Activated T-helper 2 cell treated with anti-CD3 and anti-CD28 coated beads, Interferon-gamma antibody, Interleukin-2, Interleukin-4, amounts not matched to agents 10 μg/mL and 5 μg/mL and 100 μg/mL, durations not matched to agents 14 hours and 24 hours and 36 hours (primary cell): ENCODE results near the gene RUFY3. TPM values are rescaled to one million over a fixed set of nuclear protein-coding genes. Genes with fewer than 3 reads are reported as not detected.

Experiments used
- DNase-seq: peaks from one replicate; pipeline ENCODE4 v3.0.0; 2021; ENCODE audit warnings: low spot score
- H3K27ac Mint-ChIP-seq: one replicate; pipeline ENCODE4 v1.8.0; 2021; ENCODE audit warnings: mixed read lengths
- H3K27me3 Mint-ChIP-seq: one replicate; pipeline ENCODE4 v1.8.0; 2021; ENCODE audit warnings: low read depth, mixed read lengths
- H3K36me3 Mint-ChIP-seq: one replicate; pipeline ENCODE4 v1.8.0; 2021; ENCODE audit warnings: low read depth, mixed read lengths
- H3K4me1 Mint-ChIP-seq: one replicate; pipeline ENCODE4 v1.8.0; 2021; ENCODE audit warnings: low read depth, mixed read lengths
- H3K4me3 Mint-ChIP-seq: one replicate; pipeline ENCODE4 v1.8.0; 2021; ENCODE audit warnings: low read depth, mild to moderate bottlenecking, moderate library complexity, mixed read lengths
- H3K9me3 Mint-ChIP-seq: one replicate; pipeline ENCODE4 v1.8.0; 2021; ENCODE audit warnings: mixed read lengths
- intact Hi-C: fragments of 100-400 bp; cut with micrococcal nuclease; formaldehyde crosslinking; loops from one replicate; pipeline ENCODE4 v1.15.1; 2023
- total RNA-seq: library from RNA; stranded (reverse); gene quantifications from 2 replicates; pipeline ENCODE4 v1.2.3, GENCODE V29; 2022

The RUFY3 gene
- total RNA-seq, 1 donor from 2014 or later = 20.5 TPM

GRCh38 chr4:70783096-70783495 is 61.3 kb downstream of the RUFY3 start:
- H3K27me3 Mint-ChIP-seq = no peaks in the 10 kb centered on the region
- intact Hi-C loops = no loop called here
- H3K9me3 Mint-ChIP-seq = no peaks in the 10 kb centered on the region
- DNase-seq = no peak
- no peak overlapping the region for H3K4me3 Mint-ChIP-seq
- H3K36me3 Mint-ChIP-seq = peaks cover under 1% of the 10 kb centered on the region
- H3K4me1 Mint-ChIP-seq = no peaks in the 10 kb centered on the region
- no peak overlapping the region for H3K27ac Mint-ChIP-seq

GRCh38 chr4:70787496-70787895 is 65.7 kb downstream of the RUFY3 start:
- H3K9me3 Mint-ChIP-seq = no peaks in the 10 kb centered on the region
- H3K27ac Mint-ChIP-seq = no peak overlapping the region
- no peaks in the 10 kb centered on the region for H3K27me3 Mint-ChIP-seq
- no peak for DNase-seq
- H3K4me3 Mint-ChIP-seq = no peak overlapping the region
- peaks cover 2% of the 10 kb centered on the region for H3K4me1 Mint-ChIP-seq
- peaks cover 3% of the 10 kb centered on the region for H3K36me3 Mint-ChIP-seq
- intact Hi-C loops = no loop called here

- intact Hi-C loops = no loop called here
- Mint-ChIP-seq H3K4me3 (no peak overlapping the region), H3K4me1 (peaks cover 2% of the 10 kb centered on the region), H3K27ac (no peak overlapping the region), H3K36me3 (peaks cover 5% of the 10 kb centered on the region), H3K27me3 (no peaks in the 10 kb centered on the region), H3K9me3 (no peaks in the 10 kb centered on the region)
- DNase-seq = no peak
Observed at GRCh38 chr4:70788733-70789132, 67.0 kb downstream of the RUFY3 start.

- H3K4me3 Mint-ChIP-seq = no peak overlapping the region
- peaks cover 13% of the 10 kb centered on the region for H3K36me3 Mint-ChIP-seq
- intact Hi-C loops = no loop called here
- DNase-seq = no peak
- H3K27me3 Mint-ChIP-seq = no peaks in the 10 kb centered on the region
- no peak overlapping the region for H3K27ac Mint-ChIP-seq
- no peaks in the 10 kb centered on the region for H3K9me3 Mint-ChIP-seq
- H3K4me1 Mint-ChIP-seq = peaks cover 2% of the 10 kb centered on the region
Observed at GRCh38 chr4:70793626-70794025, 71.9 kb downstream of the RUFY3 start.

GRCh38 chr4:70801265-70801809 is 79.6 kb downstream of the RUFY3 start:
- intact Hi-C loops = loop anchor here (1.0 to 2.0 kb wide), 4 partner anchors 38 to 113 kb away; partner anchors contain the start of genes GRSF1 and UTP3

GRCh38 chr4:70802928-70803580 is 81.3 kb downstream of the RUFY3 start:
- no peaks in the 10 kb centered on the region for H3K27me3 Mint-ChIP-seq
- no peak overlapping the region for H3K4me3 Mint-ChIP-seq
- no peaks in the 10 kb centered on the region for H3K36me3 Mint-ChIP-seq
- DNase-seq = no peak
- no peak overlapping the region for H3K27ac Mint-ChIP-seq
- intact Hi-C loops = no loop called here
- H3K4me1 Mint-ChIP-seq = peaks cover 20% of the 10 kb centered on the region
- no peaks in the 10 kb centered on the region for H3K9me3 Mint-ChIP-seq

More at GRCh38 chr4:70801265-70801809, 79.6 kb downstream of the RUFY3 start:
- Mint-ChIP-seq H3K36me3 (peaks cover 5% of the 10 kb centered on the region), H3K4me3 (no peak overlapping the region), H3K27ac (peak overlapping the region; percentile 59), H3K27me3 (no peaks in the 10 kb centered on the region), H3K4me1 (peaks cover 20% of the 10 kb centered on the region), H3K9me3 (no peaks in the 10 kb centered on the region)
- no peak for DNase-seq

- intact Hi-C loops = no loop called here
- Mint-ChIP-seq H3K36me3 (peaks cover 3% of the 10 kb centered on the region), H3K4me3 (no peak overlapping the region), H3K27ac (no peak overlapping the region), H3K27me3 (no peaks in the 10 kb centered on the region), H3K4me1 (no peaks in the 10 kb centered on the region), H3K9me3 (no peaks in the 10 kb centered on the region)
- DNase-seq = no peak
Observed at GRCh38 chr4:70808151-70808550, 86.4 kb downstream of the RUFY3 start.

- H3K4me1 Mint-ChIP-seq = peaks cover 12% of the 10 kb centered on the region
- no peaks in the 10 kb centered on the region for H3K9me3 Mint-ChIP-seq
- intact Hi-C loops = no loop called here
- peaks cover 28% of the 10 kb centered on the region for H3K36me3 Mint-ChIP-seq
- no peaks in the 10 kb centered on the region for H3K27me3 Mint-ChIP-seq
- DNase-seq = no peak
- no peak overlapping the region for H3K27ac Mint-ChIP-seq
- no peak overlapping the region for H3K4me3 Mint-ChIP-seq
Observed at GRCh38 chr4:70815370-70815769, 93.6 kb downstream of the RUFY3 start.

- Mint-ChIP-seq H3K36me3 (peaks cover 35% of the 10 kb centered on the region), H3K9me3 (no peaks in the 10 kb centered on the region), H3K4me1 (peaks cover 12% of the 10 kb centered on the region), H3K27me3 (no peaks in the 10 kb centered on the region), H3K4me3 (no peak overlapping the region), H3K27ac (no peak overlapping the region)
- intact Hi-C loops = no loop called here
- no peak for DNase-seq
Observed at GRCh38 chr4:70816894-70817293, 95.1 kb downstream of the RUFY3 start.

- Mint-ChIP-seq H3K4me3 (no peak overlapping the region), H3K9me3 (no peaks in the 10 kb centered on the region), H3K36me3 (peaks cover 46% of the 10 kb centered on the region), H3K27ac (no peak overlapping the region), H3K4me1 (peaks cover 12% of the 10 kb centered on the region), H3K27me3 (no peaks in the 10 kb centered on the region)
- intact Hi-C loops = no loop called here
- DNase-seq = no peak
Observed at GRCh38 chr4:70818173-70818855, 96.5 kb downstream of the RUFY3 start.

- Mint-ChIP-seq H3K27ac (no peak overlapping the region), H3K4me1 (peaks cover 12% of the 10 kb centered on the region), H3K4me3 (no peak overlapping the region), H3K27me3 (no peaks in the 10 kb centered on the region), H3K36me3 (peaks cover 51% of the 10 kb centered on the region), H3K9me3 (no peaks in the 10 kb centered on the region)
- intact Hi-C loops = no loop called here
- no peak for DNase-seq
Observed at GRCh38 chr4:70818921-70819320, 97.2 kb downstream of the RUFY3 start.

GRCh38 chr4:70829015-70829414 is 107.3 kb downstream of the RUFY3 start:
- no peak overlapping the region for H3K27ac Mint-ChIP-seq
- intact Hi-C loops = no loop called here
- no peak for DNase-seq
- no peaks in the 10 kb centered on the region for H3K27me3 Mint-ChIP-seq
- H3K36me3 Mint-ChIP-seq = peaks cover 84% of the 10 kb centered on the region
- H3K4me1 Mint-ChIP-seq = peaks cover 4% of the 10 kb centered on the region
- H3K4me3 Mint-ChIP-seq = no peak overlapping the region
- no peaks in the 10 kb centered on the region for H3K9me3 Mint-ChIP-seq

- DNase-seq = no peak
- no peaks in the 10 kb centered on the region for H3K9me3 Mint-ChIP-seq
- no peaks in the 10 kb centered on the region for H3K27me3 Mint-ChIP-seq
- H3K4me3 Mint-ChIP-seq = no peak overlapping the region
- peaks cover 84% of the 10 kb centered on the region for H3K36me3 Mint-ChIP-seq
- H3K4me1 Mint-ChIP-seq = peaks cover 6% of the 10 kb centered on the region
- H3K27ac Mint-ChIP-seq = no peak overlapping the region
- intact Hi-C loops = no loop called here
Observed at GRCh38 chr4:70829492-70829891, 107.7 kb downstream of the RUFY3 start.
